ENCODE results near the gene UBE2S.
A peak's percentile ranks its signal among the peaks of the same experiment; 100 is the strongest.

The UBE2S gene

GRCh38 chr19:55382013-55382412, 25.6 kb downstream of the UBE2S start:
- H3K27ac ChIP-seq (ENCODE audit: extremely low read depth, low read depth, low read length), result no peak overlapping the region
- CTCF ChIA-PET, result interaction anchor here (0.9 to 3.2 kb wide), 2 partner anchors 80 to 90 kb away, joined by 3 to 16 read pairs; no protein-coding TSS in a partner anchor
- H3K4me3 ChIP-seq (ENCODE audit: low read depth, low read length), result no peak overlapping the region
- no peaks in the 10 kb centered on the region for H3K9me3 ChIP-seq (ENCODE audit: control insufficient read depth, insufficient read depth, low read depth, low read length)
- peaks cover 0 to 8% of the 10 kb centered on the region in 2 experiments; a peak in 1 of 3 replicates for H3K36me3 ChIP-seq (ENCODE audit: control insufficient read depth in 2 of 2, insufficient read depth in 1 of 2, low read length in 2 of 2)
- POLR2A ChIA-PET, result interaction anchor here (0.6 to 2.0 kb wide), 3 partner anchors 9 to 43 kb away, joined by 6 to 12 read pairs (median 6); partner anchors contain the start of gene KMT5C
- H3K4me1 ChIP-seq (ENCODE audit: control insufficient read depth, insufficient read depth, low read length), result peaks cover 7% of the 10 kb centered on the region
- TF ChIP-seq ZNF366 (tag by site-specific recombination; conservative IDR thresholded peaks at IDR 0.05) (peak; percentile 94), ZBTB17 (tag by site-specific recombination; IDR thresholded peaks at IDR 0.05) (peak; percentile 46; the same call in 1 of the 2 replicates), ZNF202 (tag by site-specific recombination; IDR thresholded peaks at IDR 0.05; ENCODE audit: borderline replicate concordance) (no peak), ZFHX2 (tag by site-specific recombination; conservative IDR thresholded peaks at IDR 0.05) (0 out of 2 replicates have a peak, but pooled peaks have one; percentile 26), SP7 (tag by site-specific recombination; IDR thresholded peaks at IDR 0.05) (no peak), ZNF148 (tag by site-specific recombination; IDR thresholded peaks at IDR 0.05; ENCODE audit: borderline replicate concordance) (0 out of 2 replicates have a peak, but pooled peaks have one; percentile 14), EGR2 (tag by site-specific recombination; IDR thresholded peaks at IDR 0.05; ENCODE audit: low read depth) (peak; percentile 77), ZNF362 (tag by site-specific recombination; IDR thresholded peaks at IDR 0.05) (no peak), ZNF324 (tag by site-specific recombination; IDR thresholded peaks at IDR 0.05) (no peak), ZNF248 (tag by site-specific recombination; IDR thresholded peaks at IDR 0.05) (peak; percentile 66; the same call in 1 of the 2 replicates), ZNF426 (tag by site-specific recombination; IDR thresholded peaks at IDR 0.05) (no peak), ZNF311 (tag by site-specific recombination; IDR thresholded peaks at IDR 0.05; ENCODE audit: borderline replicate concordance) (no peak)

GRCh38 chr19:55379174-55379573, 28.4 kb downstream of the UBE2S start:
- Histone ChIP-seq H3K27ac (ENCODE audit: extremely low read depth, low read depth, low read length) (no peak overlapping the region), H3K36me3 (ENCODE audit: control insufficient read depth in 2 of 2, insufficient read depth in 1 of 2, low read length in 2 of 2) (no peaks in the 10 kb centered on the region), H3K4me3 (ENCODE audit: low read depth, low read length) (no peak overlapping the region), H3K4me1 (ENCODE audit: control insufficient read depth, insufficient read depth, low read length) (no peaks in the 10 kb centered on the region), H3K9me3 (ENCODE audit: control insufficient read depth, insufficient read depth, low read depth, low read length) (no peaks in the 10 kb centered on the region)
- ChIA-PET POLR2A (no interaction called here), CTCF (no interaction called here)
- TF ChIP-seq ZNF585B (tag by site-specific recombination; IDR thresholded peaks at IDR 0.05) (no peak), ZNF398 (tag by site-specific recombination; IDR thresholded peaks at IDR 0.05) (no peak), ZNF677 (tag by site-specific recombination; IDR thresholded peaks at IDR 0.05) (no peak), OVOL3 (tag by site-specific recombination; IDR thresholded peaks at IDR 0.05) (no peak), ZNF202 (tag by site-specific recombination; IDR thresholded peaks at IDR 0.05; ENCODE audit: borderline replicate concordance) (no peak), ZBTB49 (tag by site-specific recombination; IDR thresholded peaks at IDR 0.05; ENCODE audit: low read depth) (no peak), GLIS1 (tag by site-specific recombination; IDR thresholded peaks at IDR 0.05) (0 out of 2 replicates have a peak, but pooled peaks have one; percentile 2), ZNF830 (tag by site-specific recombination; IDR thresholded peaks at IDR 0.05; ENCODE audit: low read depth) (no peak), ZNF433 (tag by site-specific recombination; IDR thresholded peaks at IDR 0.05; ENCODE audit: low read depth) (no peak), ZIC2 (tag by site-specific recombination; IDR thresholded peaks at IDR 0.05) (peak; percentile 11; the same call in 1 of the 2 replicates), SETDB1 (IDR thresholded peaks at IDR 0.05; ENCODE audit: insufficient read length, low read length) (no peak), ZNF214 (tag by site-specific recombination; IDR thresholded peaks at IDR 0.05; ENCODE audit: borderline replicate concordance) (no peak), ZNF654 (tag by site-specific recombination; IDR thresholded peaks at IDR 0.05; ENCODE audit: low read depth) (no peak), ZNF138 (tag by site-specific recombination; IDR thresholded peaks at IDR 0.05; ENCODE audit: borderline replicate concordance) (no peak)

All from HEK293 (cell line).